Uterus (tissue), 2 donors: Measurements from ENCODE around the gene CCDC177.

Experiments used
- CTCF ChIP-seq, 4 experiments: fragments of 200-600 bp in 2 of 4; fragments of 450-650 bp in 2 of 4; sonication (generic) in 2 of 4; IDR thresholded peaks; one replicate each; pipeline ENCODE4 v1.5.1; 2016 to 2019; ENCODE audit warnings: antibody characterized with exemption in 4 of 4, mild to moderate bottlenecking in 2 of 4, moderate library complexity in 1 of 4
- POLR2A ChIP-seq, 2 donors: fragments of 450-650 bp; IDR thresholded peaks; one replicate each; pipeline ENCODE4 v1.6.1; 2016; ENCODE audit warnings: antibody characterized with exemption in 2 of 2, mild to moderate bottlenecking in 1 of 2, moderate library complexity in 1 of 2

GRCh38 chr14:69619012-69619411 lies 44.3 kb upstream of the CCDC177 start:
- no peak for TF ChIP-seq CTCF (IDR thresholded peaks at IDR 0.05)
- no peak for TF ChIP-seq POLR2A (IDR thresholded peaks at IDR 0.05)
